IMR-90 (cell line): ENCODE measurements around the gene CREB1. TPM values are rescaled to one million over a fixed set of nuclear protein-coding genes. Genes with fewer than 3 reads are reported as not detected.

Experiments
- ATAC-seq: fragments of 200-7000 bp; cut with Tn5 transposase; 2 replicates; pipeline ENCODE4 v1.9.1; 2020; ENCODE audit warnings: low read depth, mild to moderate bottlenecking, moderate library complexity
- BruUV-seq: library from RNA; stranded (reverse); fragments of 400-500 nt; replicated peaks from 2 replicates; lab custom pipeline; 2021; lab: Mats Ljungman, UMichigan
- CTCF ChIA-PET: fragments of 300-600 bp; formaldehyde crosslinking; extraction: SDS; loops from one replicate; lab custom pipeline; 2021; ENCODE audit warnings: antibody characterized with exemption; lab: Yijun Ruan, JAX
- POLR2A ChIA-PET: fragments of 300-600 bp; sonication (Branson Sonifier 250); formaldehyde crosslinking; loops from one replicate; lab custom pipeline; 2022; ENCODE audit warnings: antibody characterized with exemption; ENCODE audit not compliant: unreplicated experiment; lab: Charles Lee
- DNase-seq: peaks from one replicate; pipeline ENCODE4 v3.0.0; 2013
- H2AFZ ChIP-seq: replicated peaks from 2 replicates; pipeline ENCODE3; 2013; ENCODE audit warnings: low read length, mild to moderate bottlenecking; ENCODE audit not compliant: poor library complexity
- H2AK5ac ChIP-seq: 2 replicates; pipeline ENCODE4 v1.6.1; 2013; ENCODE audit warnings: low read depth, low read length, inconsistent platforms
- H2AK9ac ChIP-seq: replicated peaks from 2 replicates; pipeline ENCODE3; 2013; ENCODE audit warnings: mild to moderate bottlenecking, low read depth, low read length, moderate library complexity; ENCODE audit not compliant: poor library complexity
- H2BK120ac ChIP-seq: 2 replicates; pipeline ENCODE4 v1.6.1; 2013; ENCODE audit warnings: low read depth, low read length, inconsistent platforms
- H2BK15ac ChIP-seq: 3 replicates; pipeline ENCODE4 v1.6.1; 2013; ENCODE audit warnings: low read depth, low read length, inconsistent platforms
- H2BK20ac ChIP-seq: 2 replicates; pipeline ENCODE4 v1.6.1; 2013; ENCODE audit warnings: low read depth, mild to moderate bottlenecking, inconsistent platforms, low read length, moderate library complexity
- H2BK5ac ChIP-seq: 2 replicates; pipeline ENCODE4 v1.6.1; 2013; ENCODE audit warnings: mild to moderate bottlenecking, low read depth, low read length, inconsistent platforms; ENCODE audit not compliant: poor library complexity, severe bottlenecking
- H3K14ac ChIP-seq: replicated peaks from 2 replicates; pipeline ENCODE4 v1.6.1; 2013; ENCODE audit warnings: low read depth, low read length, inconsistent platforms
- H3K18ac ChIP-seq: 2 replicates; pipeline ENCODE4 v1.6.1; 2013; ENCODE audit warnings: low read depth, low read length, control low read depth
- H3K23ac ChIP-seq: 2 replicates; pipeline ENCODE4 v1.6.1; 2013; ENCODE audit warnings: low read depth, low read length, inconsistent platforms
- H3K27ac ChIP-seq: 2 replicates; pipeline ENCODE4 v1.5.1; 2013; ENCODE audit warnings: mild to moderate bottlenecking, control low read depth, low read length; ENCODE audit not compliant: insufficient read depth
- H3K27me3 ChIP-seq: 2 replicates; pipeline ENCODE4 v1.6.1; 2013; ENCODE audit warnings: low read length; ENCODE audit not compliant: control insufficient read depth, insufficient read depth
- H3K36me3 ChIP-seq: 2 replicates; pipeline ENCODE4 v1.6.1; 2013; ENCODE audit warnings: low read length, mixed read lengths; ENCODE audit not compliant: control insufficient read depth, insufficient read depth
- H3K4ac ChIP-seq: 2 replicates; pipeline ENCODE4 v1.6.1; 2013; ENCODE audit warnings: low read depth, low read length, inconsistent platforms
- H3K4me1 ChIP-seq: 2 replicates; pipeline ENCODE4 v1.6.1; 2013; ENCODE audit warnings: low read length, mixed read lengths; ENCODE audit not compliant: control insufficient read depth, insufficient read depth
- H3K4me2 ChIP-seq: 2 replicates; pipeline ENCODE4 v1.6.1; 2013; ENCODE audit warnings: low read depth, mild to moderate bottlenecking, control low read depth, low read length, moderate library complexity
- H3K4me3 ChIP-seq: 2 replicates; pipeline ENCODE4 v1.5.1; 2013; ENCODE audit warnings: low read depth, mild to moderate bottlenecking, control low read depth, low read length, moderate library complexity; ENCODE audit not compliant: insufficient read depth
- H3K56ac ChIP-seq: 2 replicates; pipeline ENCODE4 v1.6.1; 2013; ENCODE audit warnings: low read length, inconsistent platforms; ENCODE audit not compliant: insufficient read depth; ENCODE audit errors: extremely low read depth
- H3K79me1 ChIP-seq, 2 experiments: 2 replicates each; pipeline ENCODE4 v1.6.1; 2013; ENCODE audit warnings: low read length in 2 of 2, inconsistent platforms in 1 of 2, low read depth in 1 of 2
- H3K9ac ChIP-seq: 2 replicates; pipeline ENCODE4 v1.6.1; 2013; ENCODE audit warnings: low read depth, low read length, control low read depth
- H3K9me1 ChIP-seq: 2 replicates; pipeline ENCODE4 v1.6.1; 2013; ENCODE audit warnings: low read length, inconsistent platforms; ENCODE audit not compliant: insufficient read depth
- H3K9me3 ChIP-seq: 2 replicates; pipeline ENCODE4 v1.6.1; 2013; ENCODE audit warnings: low read length; ENCODE audit not compliant: control insufficient read depth, insufficient read depth
- H4K20me1 ChIP-seq: 2 replicates; pipeline ENCODE4 v1.6.1; 2013; ENCODE audit warnings: low read length, inconsistent platforms; ENCODE audit not compliant: insufficient read depth
- H4K5ac ChIP-seq: 2 replicates; pipeline ENCODE4 v1.6.1; 2013; ENCODE audit warnings: mild to moderate bottlenecking, low read depth, low read length, control low read depth
- H4K8ac ChIP-seq, 2 experiments: 2 replicates each; pipeline ENCODE4 v1.6.1; 2013; ENCODE audit warnings: low read depth in 2 of 2, low read length in 2 of 2, control low read depth in 1 of 2, inconsistent platforms in 1 of 2
- H4K91ac ChIP-seq: 2 replicates; pipeline ENCODE4 v1.6.1; 2013; ENCODE audit warnings: low read depth, low read length, inconsistent platforms; ENCODE audit not compliant: insufficient read depth
- CEBPB ChIP-seq: IDR thresholded peaks from 2 replicates; pipeline ENCODE4 v1.6.1; 2012; ENCODE audit warnings: low read depth, low read length, improper control_type of control experiment
- FOS ChIP-seq: fragments of 150-350 bp; IDR thresholded peaks from 2 replicates; pipeline ENCODE4 v1.6.1; 2016; ENCODE audit warnings: low read depth, low read length
- MAFK ChIP-seq: IDR thresholded peaks from 2 replicates; pipeline ENCODE4 v1.6.1; 2012; ENCODE audit warnings: low read depth, low read length, improper control_type of control experiment
- RCOR1 ChIP-seq: IDR thresholded peaks from 2 replicates; pipeline ENCODE4 v1.6.1; 2012; ENCODE audit warnings: mild to moderate bottlenecking, low read length, improper control_type of control experiment; ENCODE audit not compliant: insufficient replicate concordance
- RFX5 ChIP-seq: IDR thresholded peaks from 2 replicates; pipeline ENCODE4 v1.8.0; 2012; ENCODE audit warnings: low read depth, mild to moderate bottlenecking, low read length, moderate library complexity
- WGBS, 2 experiments: methylation state at CpG; one replicate each; pipeline versions ENCODE4 v1.1.5 to v1.1.7; 2013; ENCODE audit warnings: missing lambda C conversion rate in 2 of 2; ENCODE audit not compliant: insufficient read length in 1 of 2; ENCODE audit errors: extremely low coverage in 2 of 2; 5-methylcytosine and 5-hydroxymethylcytosine counted together
- dilution Hi-C: fragments of 300-500 bp; cut with HindIII; formaldehyde crosslinking; loops from one replicate; pipeline ENCODE4 v1.14.3; 2018; ENCODE audit warnings: low sequenced_read_pairs; ENCODE audit not compliant: unreplicated experiment
- in situ Hi-C: fragments of 300-500 bp; cut with MboI; formaldehyde crosslinking; loops from 3 replicates; pipeline ENCODE4 v1.14.3; 2019; ENCODE audit warnings: low sequenced_read_pairs, inconsistent platforms, mixed read lengths
- intact Hi-C: fragments of 100-400 bp; cut with micrococcal nuclease; formaldehyde crosslinking; loops from 2 replicates; pipeline ENCODE4 v1.10.0; 2022
- polyA plus RNA-seq, 3 experiments: library from polyadenylated mRNA; depleted of rRNA; stranded (reverse); fragments of >200 nt; gene quantifications; 2 replicates each; pipeline ENCODE4 v1.2.3, GENCODE V29; 2012; ENCODE audit warnings: low replicate concordance in 1 of 3
- total RNA-seq: library from RNA; depleted of rRNA; stranded (reverse); fragments of >200 nt; gene quantifications from 2 replicates; pipeline ENCODE4 v1.2.3, GENCODE V29; 2012

CREB1 gene
- total and polyA plus RNA-seq, 2 of the 4 experiments (the other 2 are of a cell fraction), result 22.4 to 94.5 TPM

GRCh38 chr2:207482630-207483029 is 47.1 kb upstream of the CREB1 start:
- H3K36me3 ChIP-seq, result no peaks in the 10 kb centered on the region
- H4K8ac ChIP-seq, result no peak overlapping the region
- H4K20me1 ChIP-seq, result no peaks in the 10 kb centered on the region
- H3K4me2 ChIP-seq, result peak overlapping the region; percentile 84
- dilution Hi-C loops (no loop called here), intact Hi-C loops (loop anchor here (10.0 kb wide), 1 partner anchor 592 kb away; no protein-coding TSS in a partner anchor), in situ Hi-C loops (loop anchor here (25.0 kb wide), 1 partner anchor 580 kb away; no protein-coding TSS in a partner anchor)
- no peak overlapping the region for H3K14ac ChIP-seq
- BruUV-seq, result no TSS peak
- no peak overlapping the region for H3K27ac ChIP-seq
- no peak overlapping the region for H2BK20ac ChIP-seq
- ChIA-PET CTCF (no interaction called here), POLR2A (no interaction called here)
- no peak overlapping the region for H3K4me3 ChIP-seq
- TF ChIP-seq CEBPB (0 out of 2 replicates have a peak, but pooled peaks have one; percentile 0), FOS (peak; percentile 40; the same call in 1 of the 2 replicates), RCOR1 (no peak), RFX5 (no peak), MAFK (peak; percentile 39; the same call in 1 of the 2 replicates)
- no peak overlapping the region for H2AK9ac ChIP-seq
- H2BK120ac ChIP-seq, result no peak overlapping the region
- 0 out of 2 replicates have a peak overlapping the region, but pooled peaks have one; percentile 57 for H3K18ac ChIP-seq
- WGBS, 2 experiments, result no CpG with 5 or more reads among the region's 3 CpGs
- peaks cover 13% of the 10 kb centered on the region for H3K4me1 ChIP-seq
- H3K23ac ChIP-seq, result no peak overlapping the region
- peaks cover 18% of the 10 kb centered on the region for H3K9me1 ChIP-seq
- peak; percentile 61 for ATAC-seq
- peak; percentile 88 for DNase-seq
- no peak overlapping the region for H2AFZ ChIP-seq
- no peak overlapping the region; the same call in 1 of the 2 replicates for H4K5ac ChIP-seq
- H2BK15ac ChIP-seq, result no peak overlapping the region
- peak overlapping the region; percentile 3; the same call in 1 of the 2 replicates for H3K4ac ChIP-seq
- H3K56ac ChIP-seq, result no peak overlapping the region
- peak overlapping the region; percentile 90 for H2BK5ac ChIP-seq
- no peaks in the 10 kb centered on the region for H3K27me3 ChIP-seq
- H3K9me3 ChIP-seq, result no peaks in the 10 kb centered on the region
- no peak overlapping the region for H2AK5ac ChIP-seq
- no peak overlapping the region for H3K9ac ChIP-seq
- H4K91ac ChIP-seq, result no peak overlapping the region
- H3K79me1 ChIP-seq, result no peaks in the 10 kb centered on the region; a peak in 1 of 4 replicates
